Measurements from ENCODE around the gene SLC1A3. TPM values are rescaled to one million over a fixed set of nuclear protein-coding genes. Genes with fewer than 3 reads are reported as not detected.

The SLC1A3 gene
- total and polyA plus RNA-seq, 2 of the 4 experiments (the other 2 are of a cell fraction), result 0.27 to 1.3 TPM

- in situ Hi-C loops (cut with MboI; ENCODE audit: low sequenced_read_pairs) (no loop called here), intact Hi-C loops (cut with micrococcal nuclease) (no loop called here), dilution Hi-C loops (cut with HindIII; ENCODE audit: low sequenced_read_pairs, unreplicated experiment) (no loop called here)
- Histone ChIP-seq H3K23ac (ENCODE audit: low read depth, low read length) (no peak overlapping the region), H3K9me1 (ENCODE audit: insufficient read depth, low read length) (peaks cover 13% of the 10 kb centered on the region; the same call in 1 of the 2 replicates), H4K20me1 (ENCODE audit: insufficient read depth, low read length) (no peaks in the 10 kb centered on the region), H3K27ac (ENCODE audit: insufficient read depth, low read length) (no peak overlapping the region), H2BK20ac (ENCODE audit: low read depth, low read length) (no peak overlapping the region), H2BK120ac (ENCODE audit: low read depth, low read length) (no peak overlapping the region), H3K14ac (replicated peaks; ENCODE audit: low read depth, low read length) (no peak overlapping the region), H3K4ac (ENCODE audit: low read depth, low read length) (no peak overlapping the region), H3K79me1 (ENCODE audit: low read depth in 1 of 2, low read length in 2 of 2) (no peaks in the 10 kb centered on the region), H3K4me2 (ENCODE audit: low read depth, low read length) (no peak overlapping the region), H2BK15ac (ENCODE audit: low read depth, low read length) (no peak overlapping the region), H2AFZ (replicated peaks; ENCODE audit: low read length, poor library complexity) (no peak overlapping the region), H3K9me3 (ENCODE audit: control insufficient read depth, insufficient read depth, low read length) (no peaks in the 10 kb centered on the region), H2AK9ac (replicated peaks; ENCODE audit: low read depth, low read length, poor library complexity) (no peak overlapping the region), H2BK5ac (ENCODE audit: low read depth, low read length, poor library complexity, severe bottlenecking) (no peak overlapping the region), H3K4me1 (ENCODE audit: control insufficient read depth, insufficient read depth, low read length) (peaks cover 5% of the 10 kb centered on the region), H3K18ac (ENCODE audit: low read depth, low read length) (no peak overlapping the region), H3K27me3 (ENCODE audit: control insufficient read depth, insufficient read depth, low read length) (no peaks in the 10 kb centered on the region), H4K91ac (ENCODE audit: insufficient read depth, low read depth, low read length) (no peak overlapping the region), H4K5ac (ENCODE audit: low read depth, low read length) (no peak overlapping the region), H3K9ac (ENCODE audit: low read depth, low read length) (no peak overlapping the region), H3K56ac (ENCODE audit: extremely low read depth, insufficient read depth, low read length) (no peak overlapping the region), H3K4me3 (ENCODE audit: insufficient read depth, low read depth, low read length) (no peak overlapping the region), H3K36me3 (ENCODE audit: control insufficient read depth, insufficient read depth, low read length) (no peaks in the 10 kb centered on the region), H4K8ac (ENCODE audit: low read depth in 2 of 2, low read length in 2 of 2) (no peak overlapping the region), H2AK5ac (ENCODE audit: low read depth, low read length) (no peak overlapping the region)
- no TSS peak for BruUV-seq (replicated peaks)
- CTCF ChIA-PET, result no interaction called here
- DNase-seq (no peak), ATAC-seq (ENCODE audit: low read depth) (no peak)
- TF ChIP-seq CEBPB (IDR thresholded peaks at IDR 0.05; ENCODE audit: low read depth, low read length) (no peak), ELK1 (IDR thresholded peaks at IDR 0.05; ENCODE audit: borderline replicate concordance, low read depth, low read length) (no peak), FOS (IDR thresholded peaks at IDR 0.05; ENCODE audit: low read depth, low read length) (no peak), CTCF (conservative IDR thresholded peaks at IDR 0.05; ENCODE audit: low read depth, low read length) (no peak), MAFK (IDR thresholded peaks at IDR 0.05; ENCODE audit: low read depth, low read length) (no peak), CHD1 (IDR thresholded peaks at IDR 0.05; ENCODE audit: low read depth, low read length) (no peak), MAZ (IDR thresholded peaks at IDR 0.05; ENCODE audit: borderline replicate concordance, low read depth, low read length) (no peak), USF2 (IDR thresholded peaks at IDR 0.05; ENCODE audit: low read depth, low read length) (no peak), BHLHE40 (IDR thresholded peaks at IDR 0.05; ENCODE audit: low read depth, low read length) (no peak), RFX5 (IDR thresholded peaks at IDR 0.05; ENCODE audit: low read depth, low read length) (no peak), RCOR1 (IDR thresholded peaks at IDR 0.05; ENCODE audit: insufficient replicate concordance, low read length) (no peak), NFE2L2 (IDR thresholded peaks at IDR 0.05; ENCODE audit: low read depth, low read length) (no peak), MXI1 (IDR thresholded peaks at IDR 0.05; ENCODE audit: borderline replicate concordance, low read depth, low read length) (no peak), POLR2A (IDR thresholded peaks at IDR 0.05; ENCODE audit: low read depth, low read length) (no peak), SMC3 (IDR thresholded peaks at IDR 0.05; ENCODE audit: low read depth, low read length) (no peak), RAD21 (IDR thresholded peaks at IDR 0.05; ENCODE audit: low read length) (no peak)
- POLR2A ChIA-PET (ENCODE audit: unreplicated experiment), result no interaction called here
- no CpG with 5 or more reads among the region's 4 CpGs for WGBS, 2 experiments (ENCODE audit: extremely low coverage in 2 of 2, insufficient read length in 1 of 2)
Observed at GRCh38 chr5:36659411-36659810, 53.0 kb downstream of the SLC1A3 start.
